Measurements from ENCODE around the gene EDAR. TPM values are rescaled to one million over a fixed set of nuclear protein-coding genes. Genes with fewer than 3 reads are reported as not detected.

The EDAR gene
- total and polyA plus RNA-seq, 10 of the 15 experiments (the other 5 are each of a cell fraction or from before 2014, with no cell fraction given), result 0.04 TPM; not detected in 9

GRCh38 chr2:108986916-108987510 is 2.0 kb downstream of the EDAR start (continued):
- no peak for TF ChIP-seq ZBTB4 (CRISPR knock-in tag; IDR thresholded peaks at IDR 0.05)
- no peak for TF ChIP-seq ATF2 (IDR thresholded peaks at IDR 0.05; ENCODE audit: low read length)
- TF ChIP-seq HDAC6 (IDR thresholded peaks at IDR 0.05; ENCODE audit: unreplicated experiment), result no peak
- TF ChIP-seq RFX5 (IDR thresholded peaks at IDR 0.05; ENCODE audit: low read depth, low read length), result no peak
- no peak for TF ChIP-seq RBBP5 (conservative IDR thresholded peaks at IDR 0.05)
- no peak for TF ChIP-seq NR2C1 (IDR thresholded peaks at IDR 0.05)
- no peak for TF ChIP-seq ZSCAN29 (IDR thresholded peaks at IDR 0.05)
- TF ChIP-seq ATF7 (IDR thresholded peaks at IDR 0.05; ENCODE audit: low read depth), result no peak
- TF ChIP-seq YY1 (IDR thresholded peaks at IDR 0.05; ENCODE audit: low read depth, low read length), result no peak
- no peak for TF ChIP-seq POLR2AphosphoS2 (IDR thresholded peaks at IDR 0.05; ENCODE audit: low read depth, low read length)
- TF ChIP-seq SUPT20H (IDR thresholded peaks at IDR 0.05; ENCODE audit: borderline replicate concordance, control insufficient read depth, low read depth, low read length), result no peak
- no peak for TF ChIP-seq CUX1 (IDR thresholded peaks at IDR 0.05; ENCODE audit: insufficient replicate concordance, low read depth, low read length)
- TF ChIP-seq E2F8 (IDR thresholded peaks at IDR 0.05; ENCODE audit: low read depth, partially characterized antibody), result no peak
- TF ChIP-seq HDAC2 (IDR thresholded peaks at IDR 0.05), result no peak
- no peak for TF ChIP-seq ZNF274 (IDR thresholded peaks at IDR 0.05; ENCODE audit: insufficient read depth, insufficient read length)
